K562 (cell line): ENCODE results near the gene RERE. TPM values are rescaled to one million over a fixed set of nuclear protein-coding genes. Genes with fewer than 3 reads are reported as not detected.

ENCODE experiments used
- BRF1 ChIP-seq: IDR thresholded peaks from 3 replicates; pipeline ENCODE4 v1.6.1; 2011; ENCODE audit warnings: borderline replicate concordance, mild to moderate bottlenecking; ENCODE audit not compliant: insufficient read length; ENCODE audit errors: extremely low read depth
- E4F1 ChIP-seq: fragments of 250-450 bp; sonication (Bioruptor Pico); IDR thresholded peaks from 2 replicates; pipeline ENCODE4 v1.5.0; 2021; ENCODE audit warnings: mild to moderate bottlenecking, borderline replicate concordance
- GABPA ChIP-seq: fragments of 200-800 bp; sonication (Bioruptor generic); conservative IDR thresholded peaks from 2 replicates; pipeline ENCODE4 v1.6.1; 2016; ENCODE audit warnings: low read depth, missing genetic modification characterization, missing compliant biosample characterization
- GTF2A2 ChIP-seq: IDR thresholded peaks from 2 replicates; pipeline ENCODE4 v1.6.1; 2016; ENCODE audit warnings: mild to moderate bottlenecking, missing genetic modification characterization, missing compliant biosample characterization
- HCFC1 ChIP-seq: IDR thresholded peaks from 2 replicates; pipeline ENCODE4 v1.6.1; 2012; ENCODE audit warnings: low read depth, low read length, improper control_type of control experiment
- MEIS2 ChIP-seq: fragments of 450-650 bp; IDR thresholded peaks from 2 replicates; pipeline ENCODE4 v1.6.1; 2014; ENCODE audit warnings: mild to moderate bottlenecking; ENCODE audit not compliant: partially characterized antibody
- NELFE ChIP-seq: IDR thresholded peaks from 2 replicates; pipeline ENCODE4 v1.6.1; 2011; ENCODE audit warnings: mild to moderate bottlenecking; ENCODE audit not compliant: insufficient read depth, insufficient read length
- NUFIP1 ChIP-seq: fragments of 450-650 bp; IDR thresholded peaks from 2 replicates; pipeline ENCODE4 v1.6.1; 2018; ENCODE audit not compliant: partially characterized antibody
- POLR2A ChIP-seq: fragments of 450-650 bp; conservative IDR thresholded peaks from 2 replicates; pipeline ENCODE4 v1.6.1; 2016
- SETDB1 ChIP-seq: IDR thresholded peaks from one replicate; pipeline ENCODE4 v1.6.1; 2012; ENCODE audit warnings: low read length, control low read depth, inconsistent platforms
- SFPQ ChIP-seq: fragments of 200-400 bp; formaldehyde crosslinking; IDR thresholded peaks from 2 replicates; pipeline ENCODE4 v1.6.1; 2017; ENCODE audit warnings: mild to moderate bottlenecking, low read depth, low read length, moderate library complexity
- SREBF2 ChIP-seq: sonication (generic); formaldehyde crosslinking; IDR thresholded peaks from 2 replicates; pipeline ENCODE4 v1.4.0; 2020; ENCODE audit warnings: mild to moderate bottlenecking, missing genetic modification reagents
- XRCC5 ChIP-seq: fragments of 200-400 bp; formaldehyde crosslinking; IDR thresholded peaks from 2 replicates; pipeline ENCODE4 v1.6.1; 2017; ENCODE audit warnings: low read depth, mild to moderate bottlenecking, low read length
- ZNF175 ChIP-seq: fragments of 200-800 bp; sonication (Bioruptor generic); IDR thresholded peaks from 2 replicates; pipeline ENCODE4 v1.6.1; 2016; ENCODE audit warnings: low read depth, mild to moderate bottlenecking, missing genetic modification characterization, missing compliant biosample characterization
- ZNF407 ChIP-seq: fragments of 450-650 bp; IDR thresholded peaks from 2 replicates; pipeline ENCODE4 v1.6.1; 2016; ENCODE audit warnings: low read depth
- polyA plus RNA-seq, 8 experiments: library from polyadenylated mRNA; depleted of rRNA in 4 of 8; stranded (reverse) in 5 of 8; unstranded in 3 of 8; fragments of >200 nt; fragmentation: Nextera tagmentation in 2 of 8; fragmentation: Illumina TruSeq in 1 of 8; extraction: Ambion mirVana in 2 of 8; extraction: Trizol in 1 of 8; gene quantifications; 2 replicates each; pipeline versions ENCODE4 v1.2.1 to v1.2.3, GENCODE V29; 2011 to 2014; ENCODE audit warnings: inconsistent platforms in 1 of 8, missing spikeins in 1 of 8
- total RNA-seq, 7 experiments: library from RNA; depleted of rRNA in 6 of 7; stranded (reverse); fragments of >200 nt in 6 of 7; fragmentation: Illumina TruSeq in 2 of 7; extraction: Trizol in 2 of 7; gene quantifications; 2 replicates each; pipeline versions ENCODE4 v1.2.1 to v1.2.3, GENCODE V29; 2011 to 2021; ENCODE audit warnings: low replicate concordance in 1 of 7

Gene RERE
- total and polyA plus RNA-seq, 9 of the 15 experiments (the other 6 are each of a cell fraction or from before 2014, with no cell fraction given) = 3.0 to 51.5 (median 13.4) TPM

- TF ChIP-seq SFPQ (no peak), GABPA (no peak), POLR2A (no peak), SREBF2 (CRISPR knock-in tag) (no peak), NELFE (no peak), ZNF175 (CRISPR knock-in tag) (peak; percentile 87), MEIS2 (peak; percentile 98), SETDB1 (no peak), HCFC1 (no peak), XRCC5 (no peak), BRF1 (no peak), ZNF407 (no peak), NUFIP1 (no peak), GTF2A2 (no peak), E4F1 (no peak)
Observed at GRCh38 chr1:8625981-8626898, 191.2 kb downstream of the RERE start (continued).
